Measurements from ENCODE around the gene PODXL2. TPM values are rescaled to one million over a fixed set of nuclear protein-coding genes. Genes with fewer than 3 reads are reported as not detected.

Gene PODXL2
- total RNA-seq, 1 donor from 2014 or later, result 74.0 TPM

DNA sequence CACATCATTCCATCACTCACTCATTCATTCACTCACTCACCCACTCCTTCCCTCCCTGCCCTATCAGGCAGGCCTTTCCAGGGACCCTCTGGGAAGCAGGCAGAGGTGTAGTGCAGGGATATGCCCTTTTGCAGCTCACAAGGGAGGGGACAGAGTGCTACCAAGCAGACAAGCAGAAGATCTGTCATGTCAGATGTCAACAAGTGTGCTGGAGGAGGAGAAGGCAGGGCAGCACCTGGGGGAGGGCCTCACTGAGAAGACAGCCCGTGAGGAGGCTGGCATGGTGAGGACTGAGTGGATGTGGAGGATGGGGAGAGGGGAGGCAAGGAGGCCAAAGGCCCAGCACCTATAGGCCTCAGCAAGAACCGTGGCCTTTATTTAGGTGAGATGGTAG, 59.0 kb downstream of the PODXL2 start:
- DNase-seq (ENCODE audit: low read depth, low spot score), result no peak
- Mint-ChIP-seq H3K4me1 (peaks cover 5% of the 10 kb centered on the region), H3K36me3 (ENCODE audit: low read depth) (no peaks in the 10 kb centered on the region), H3K4me3 (no peak overlapping the region), H3K27ac (ENCODE audit: unreplicated experiment) (no peak overlapping the region), H3K27me3 (ENCODE audit: low read depth) (no peaks in the 10 kb centered on the region), H3K9me3 (no peaks in the 10 kb centered on the region)
- TF ChIP-seq, protein P1, sequence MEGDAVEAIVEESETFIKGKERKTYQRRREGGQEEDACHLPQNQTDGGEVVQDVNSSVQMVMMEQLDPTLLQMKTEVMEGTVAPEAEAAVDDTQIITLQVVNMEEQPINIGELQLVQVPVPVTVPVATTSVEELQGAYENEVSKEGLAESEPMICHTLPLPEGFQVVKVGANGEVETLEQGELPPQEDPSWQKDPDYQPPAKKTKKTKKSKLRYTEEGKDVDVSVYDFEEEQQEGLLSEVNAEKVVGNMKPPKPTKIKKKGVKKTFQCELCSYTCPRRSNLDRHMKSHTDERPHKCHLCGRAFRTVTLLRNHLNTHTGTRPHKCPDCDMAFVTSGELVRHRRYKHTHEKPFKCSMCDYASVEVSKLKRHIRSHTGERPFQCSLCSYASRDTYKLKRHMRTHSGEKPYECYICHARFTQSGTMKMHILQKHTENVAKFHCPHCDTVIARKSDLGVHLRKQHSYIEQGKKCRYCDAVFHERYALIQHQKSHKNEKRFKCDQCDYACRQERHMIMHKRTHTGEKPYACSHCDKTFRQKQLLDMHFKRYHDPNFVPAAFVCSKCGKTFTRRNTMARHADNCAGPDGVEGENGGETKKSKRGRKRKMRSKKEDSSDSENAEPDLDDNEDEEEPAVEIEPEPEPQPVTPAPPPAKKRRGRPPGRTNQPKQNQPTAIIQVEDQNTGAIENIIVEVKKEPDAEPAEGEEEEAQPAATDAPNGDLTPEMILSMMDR (conservative IDR thresholded peaks at IDR 0.05), result no peak

DNA sequence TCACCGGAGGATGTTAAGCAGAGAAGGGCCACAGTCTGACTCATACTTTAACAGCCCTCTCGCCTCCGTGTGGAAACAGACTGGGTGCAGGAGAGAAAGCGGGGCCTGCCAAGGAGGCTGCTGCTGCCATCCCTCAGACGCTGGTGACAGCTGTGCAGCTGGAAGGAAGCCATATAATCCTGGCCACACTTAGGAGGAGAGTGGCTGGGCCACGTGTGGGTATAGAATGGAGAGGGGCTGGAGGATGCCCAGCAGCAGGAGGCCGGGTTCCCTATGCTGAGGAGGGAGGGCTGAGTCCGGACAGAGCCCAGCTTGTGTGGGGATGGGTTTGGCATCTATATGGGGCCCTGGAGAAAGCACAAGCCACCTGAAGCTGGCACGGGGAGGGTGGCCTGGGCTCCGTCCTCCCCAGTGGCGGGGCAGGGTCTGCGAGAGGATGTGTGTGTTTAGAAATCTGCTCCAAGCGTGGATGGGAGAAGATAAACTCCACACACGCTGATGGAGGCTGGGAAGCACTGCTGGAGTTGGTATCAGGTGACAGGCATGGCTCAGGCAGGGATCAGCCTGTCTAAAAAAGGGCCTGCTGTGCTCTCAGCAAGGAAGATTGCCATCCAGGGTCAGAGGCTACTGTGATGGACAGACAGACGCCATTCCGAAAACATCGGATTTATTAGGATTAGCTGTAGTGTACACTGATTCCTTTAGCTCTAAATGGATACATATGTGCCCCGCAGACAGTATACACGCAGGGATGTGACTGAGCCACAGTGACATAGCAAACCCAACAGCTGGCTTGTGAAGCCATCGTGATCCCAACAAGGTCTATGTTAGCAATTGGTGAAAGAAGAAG, 59.7 kb downstream of the PODXL2 start:
- Mint-ChIP-seq H3K9me3 (no peaks in the 10 kb centered on the region), H3K4me3 (no peak overlapping the region), H3K36me3 (ENCODE audit: low read depth) (no peaks in the 10 kb centered on the region), H3K4me1 (peaks cover 3% of the 10 kb centered on the region), H3K27ac (ENCODE audit: unreplicated experiment) (no peak overlapping the region), H3K27me3 (ENCODE audit: low read depth) (no peaks in the 10 kb centered on the region)
- DNase-seq (ENCODE audit: low read depth, low spot score), result no peak
- TF ChIP-seq, protein P1 (conservative IDR thresholded peaks at IDR 0.05), result no peak

DNA sequence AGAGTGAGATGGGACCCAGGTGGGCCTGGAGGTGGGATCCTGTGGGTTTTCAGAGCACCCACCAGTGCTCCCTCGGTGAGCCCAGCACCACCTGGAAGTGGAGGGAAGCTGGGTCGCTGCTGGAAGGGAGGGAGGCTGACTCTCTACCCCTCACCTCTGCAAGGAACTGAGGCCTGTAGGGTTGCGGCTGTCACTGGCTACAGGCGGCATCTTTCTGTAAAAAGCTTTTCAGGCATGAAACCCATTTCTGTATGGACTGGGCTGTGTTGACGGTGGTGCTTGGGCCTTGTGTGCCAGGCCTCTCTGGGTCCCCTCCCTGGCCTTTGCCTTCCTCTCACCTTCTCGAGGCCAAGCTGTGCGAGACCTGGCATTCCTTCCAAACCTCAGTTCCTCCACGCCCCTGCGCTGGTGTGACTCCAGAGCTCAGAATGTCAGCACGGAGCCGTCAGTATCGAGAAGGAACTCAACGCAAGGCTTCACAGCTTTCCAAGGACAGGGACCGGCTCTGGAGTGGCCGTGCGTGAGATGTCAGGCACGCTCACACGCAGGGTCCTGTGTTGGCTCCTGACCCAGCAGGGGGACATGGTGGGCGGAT, 60.4 kb downstream of the PODXL2 start:
- Mint-ChIP-seq H3K36me3 (ENCODE audit: low read depth) (no peaks in the 10 kb centered on the region), H3K9me3 (no peaks in the 10 kb centered on the region), H3K4me3 (no peak overlapping the region), H3K27ac (ENCODE audit: unreplicated experiment) (peak overlapping the region; percentile 57), H3K27me3 (ENCODE audit: low read depth) (no peaks in the 10 kb centered on the region), H3K4me1 (no peaks in the 10 kb centered on the region)
- no peak for DNase-seq (ENCODE audit: low read depth, low spot score)
- TF ChIP-seq, protein P1 (conservative IDR thresholded peaks at IDR 0.05), result no peak

DNA sequence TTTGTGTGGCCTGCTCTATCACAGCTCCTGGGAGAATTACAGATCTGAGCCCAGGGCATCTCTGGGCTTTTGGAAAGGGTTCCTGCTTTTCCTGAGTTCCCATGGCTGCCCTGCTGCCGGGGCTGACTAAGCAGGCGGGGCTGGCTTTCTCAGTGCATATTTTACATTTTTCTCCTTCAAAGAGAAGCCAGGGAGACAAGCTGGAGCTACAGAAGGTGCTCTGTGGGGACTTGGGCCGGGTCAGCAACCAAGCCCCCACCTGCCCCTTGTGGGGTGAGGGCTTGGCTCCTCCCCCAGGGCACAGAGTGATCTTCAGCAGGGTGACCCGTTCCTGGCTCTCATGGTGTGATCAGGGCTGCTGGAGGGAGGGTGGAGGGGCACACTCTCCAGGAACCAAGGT, 61.1 kb downstream of the PODXL2 start:
- no peak for DNase-seq (ENCODE audit: low read depth, low spot score)
- Mint-ChIP-seq H3K9me3 (no peaks in the 10 kb centered on the region), H3K4me3 (no peak overlapping the region), H3K4me1 (no peaks in the 10 kb centered on the region), H3K27me3 (ENCODE audit: low read depth) (no peaks in the 10 kb centered on the region), H3K27ac (ENCODE audit: unreplicated experiment) (no peak overlapping the region), H3K36me3 (ENCODE audit: low read depth) (no peaks in the 10 kb centered on the region)
- TF ChIP-seq, protein P1 (conservative IDR thresholded peaks at IDR 0.05), result no peak

DNA sequence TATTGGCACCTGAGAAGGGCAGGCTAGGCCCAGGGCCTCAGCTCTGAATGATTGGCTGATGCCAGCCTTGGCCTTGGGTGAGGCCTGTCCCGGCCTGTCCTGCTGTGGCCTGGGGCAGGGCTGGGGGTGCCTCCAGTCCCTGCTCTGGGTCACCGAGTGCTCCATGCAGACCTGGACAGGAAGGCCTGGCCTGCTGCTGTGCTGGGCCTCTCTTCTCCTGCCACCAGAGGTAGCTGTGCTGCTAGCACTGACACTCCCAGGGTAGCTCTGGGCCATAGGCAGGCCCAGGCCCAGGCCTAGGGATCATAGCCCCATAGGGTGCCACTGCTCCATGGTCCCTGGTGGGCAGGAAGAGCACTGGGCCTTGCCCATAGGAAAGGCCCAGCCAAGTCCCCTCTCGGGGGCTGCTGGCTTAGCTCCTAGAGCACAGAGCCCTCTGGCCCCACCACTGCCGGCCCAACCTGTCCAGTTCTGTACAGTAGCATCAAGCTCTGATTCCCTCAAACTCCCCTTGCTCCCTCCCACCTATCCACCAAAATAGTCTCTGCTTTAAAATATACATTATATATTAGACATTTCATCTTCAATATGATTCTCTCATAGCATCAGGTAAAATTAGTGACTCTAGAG, 62.0 kb downstream of the PODXL2 start:
- H3K9me3 Mint-ChIP-seq, result no peaks in the 10 kb centered on the region
- no peaks in the 10 kb centered on the region for H3K36me3 Mint-ChIP-seq (ENCODE audit: low read depth)
- no peak overlapping the region for H3K4me3 Mint-ChIP-seq
- H3K27ac Mint-ChIP-seq (ENCODE audit: unreplicated experiment), result peak overlapping the region; percentile 35
- no peak for DNase-seq (ENCODE audit: low read depth, low spot score)
- no peaks in the 10 kb centered on the region for H3K27me3 Mint-ChIP-seq (ENCODE audit: low read depth)
- TF ChIP-seq, protein P1 (conservative IDR thresholded peaks at IDR 0.05), result peak; percentile 57
- peaks cover under 1% of the 10 kb centered on the region for H3K4me1 Mint-ChIP-seq

All from neural crest cell (in vitro differentiated cells).